NCI-H1694 treated with DMSO at 0.1 percent for 48 hours (cell line): Measurements from ENCODE around the gene TAP2.
A peak's percentile ranks its signal among the peaks of the same experiment; 100 is the strongest.
"Not testable (repeated sequence)": the region's sequence is repeated elsewhere in the genome, so short reads cannot be mapped to it uniquely, and the experiment has no call there.

ENCODE experiments used
- DNase-seq: peaks from one replicate; lab custom pipeline; 2025; lab: John Stamatoyannopoulos, UW

Gene TAP2

GRCh38 chr6:32838114-32838958 is at the start of gene TAP2:
TSS of gene TAP2 (minus strand) at chr6:32838739. CDS start at chr6:32838233, 506 bp downstream.
- DNase-seq = peak; percentile 73

GRCh38 chr6:32887616-32888015 is 49.1 kb upstream of the TAP2 start:
- DNase-seq = no peak

- no peak for DNase-seq
Measured at GRCh38 chr6:32886681-32887383, 48.3 kb upstream of the TAP2 start.

GRCh38 chr6:32885698-32886286 is 47.3 kb upstream of the TAP2 start:
- peak; percentile 68 for DNase-seq

GRCh38 chr6:32883789-32884188 is 45.2 kb upstream of the TAP2 start:
- no peak for DNase-seq

GRCh38 chr6:32882879-32883250 is 44.3 kb upstream of the TAP2 start:
- DNase-seq = no peak

- not testable (repeated sequence) for DNase-seq
Measured at GRCh38 chr6:32880962-32881361, 42.4 kb upstream of the TAP2 start.

GRCh38 chr6:32879691-32880090 is 41.2 kb upstream of the TAP2 start:
- no peak for DNase-seq

GRCh38 chr6:32876603-32877002 is 38.1 kb upstream of the TAP2 start:
- DNase-seq = no peak

- not testable (repeated sequence) for DNase-seq
Measured at GRCh38 chr6:32873947-32874346, 35.4 kb upstream of the TAP2 start.

GRCh38 chr6:32868257-32868788 is 29.8 kb upstream of the TAP2 start:
- DNase-seq = peak; percentile 54

GRCh38 chr6:32867554-32868256 is 29.2 kb upstream of the TAP2 start:
- no peak for DNase-seq

- no peak for DNase-seq
Measured at GRCh38 chr6:32867022-32867477, 28.5 kb upstream of the TAP2 start.

- no peak for DNase-seq
Measured at GRCh38 chr6:32865724-32866443, 27.3 kb upstream of the TAP2 start.

GRCh38 chr6:32862725-32863124 is 24.2 kb upstream of the TAP2 start:
- DNase-seq = no peak

- DNase-seq = no peak
Measured at GRCh38 chr6:32860674-32861073, 22.1 kb upstream of the TAP2 start.

- no peak for DNase-seq
Measured at GRCh38 chr6:32858194-32858593, 19.7 kb upstream of the TAP2 start.

- no peak for DNase-seq
Measured at GRCh38 chr6:32857156-32857891, 18.8 kb upstream of the TAP2 start.

- DNase-seq = no peak
Measured at GRCh38 chr6:32855467-32856174, 17.1 kb upstream of the TAP2 start.
